ENCODE measurements around the gene OXCT1.
"Not testable (repeated sequence)": the region's sequence is repeated elsewhere in the genome, so short reads cannot be mapped to it uniquely, and the experiment has no call there.

Gene OXCT1

DNA sequence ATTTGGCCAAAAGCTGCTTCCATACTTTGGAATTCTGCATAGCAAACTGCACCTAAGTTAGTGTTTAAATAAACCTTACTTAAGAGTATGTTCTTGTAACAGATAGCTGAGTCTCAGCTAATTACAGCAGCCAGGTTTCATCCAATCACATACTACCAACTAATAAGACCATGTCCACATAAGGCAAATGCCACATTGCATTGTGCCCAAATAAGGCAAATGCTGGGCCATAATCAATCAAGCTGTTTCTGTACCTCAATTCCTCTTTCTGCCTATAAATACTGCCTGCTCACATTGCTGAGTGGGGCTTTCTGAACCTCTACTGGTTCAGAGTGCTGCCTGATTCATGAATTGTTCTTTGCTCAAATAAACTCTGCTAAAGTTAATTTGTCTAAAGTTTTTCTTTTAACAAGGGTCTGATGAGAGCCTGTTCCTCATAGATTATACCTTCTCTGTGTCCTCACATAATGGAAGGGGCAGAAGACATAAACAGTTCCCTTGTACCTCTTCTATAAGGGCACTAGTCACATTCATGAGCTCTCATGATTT is 4.4 kb upstream of the OXCT1 start:
- DNase-seq (ENCODE audit: low spot score), result no peak

DNA sequence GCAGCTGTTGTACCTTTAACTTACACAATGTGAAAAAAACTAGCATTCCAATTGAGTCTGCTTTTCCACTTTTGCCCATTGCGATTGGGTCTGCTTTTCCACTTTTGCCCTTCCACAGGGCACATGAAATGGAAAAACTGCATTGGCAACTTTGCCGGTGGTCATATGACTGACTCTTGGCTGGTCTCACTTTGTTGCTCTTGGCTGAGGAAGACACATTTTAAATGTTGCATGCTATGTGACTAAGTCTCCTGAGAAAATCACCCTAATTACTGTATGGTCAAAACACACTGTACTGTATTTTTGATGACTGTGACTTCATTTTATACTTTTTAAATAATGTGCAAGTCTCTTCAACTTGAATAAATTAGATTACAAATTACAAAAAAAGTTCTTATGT is 1.6 kb upstream of the OXCT1 start:
- peak; percentile 47 for DNase-seq (ENCODE audit: low spot score)

DNA sequence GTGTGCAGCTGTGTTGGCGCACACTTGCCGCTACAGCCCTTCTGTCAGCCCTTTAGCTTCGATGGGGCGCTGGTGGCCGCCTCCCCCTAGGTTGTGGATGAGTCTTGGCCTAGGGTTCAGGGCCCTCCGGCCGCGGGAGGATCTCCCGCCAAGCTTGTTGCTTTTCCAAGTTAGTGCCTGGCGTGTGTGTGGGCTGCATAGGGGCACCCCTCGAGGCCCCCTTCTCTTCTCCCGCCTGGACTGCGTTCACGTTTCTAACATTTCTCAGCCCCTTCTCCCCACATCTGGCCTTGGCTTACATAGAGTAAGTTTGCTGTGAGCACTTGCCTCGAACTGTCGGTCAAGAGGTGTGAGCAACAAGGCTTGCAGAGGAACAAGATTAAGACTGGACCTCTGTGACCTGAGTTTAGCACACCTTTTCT is 413 bp upstream of the OXCT1 start:
- DNase-seq (ENCODE audit: low spot score), result no peak

DNA sequence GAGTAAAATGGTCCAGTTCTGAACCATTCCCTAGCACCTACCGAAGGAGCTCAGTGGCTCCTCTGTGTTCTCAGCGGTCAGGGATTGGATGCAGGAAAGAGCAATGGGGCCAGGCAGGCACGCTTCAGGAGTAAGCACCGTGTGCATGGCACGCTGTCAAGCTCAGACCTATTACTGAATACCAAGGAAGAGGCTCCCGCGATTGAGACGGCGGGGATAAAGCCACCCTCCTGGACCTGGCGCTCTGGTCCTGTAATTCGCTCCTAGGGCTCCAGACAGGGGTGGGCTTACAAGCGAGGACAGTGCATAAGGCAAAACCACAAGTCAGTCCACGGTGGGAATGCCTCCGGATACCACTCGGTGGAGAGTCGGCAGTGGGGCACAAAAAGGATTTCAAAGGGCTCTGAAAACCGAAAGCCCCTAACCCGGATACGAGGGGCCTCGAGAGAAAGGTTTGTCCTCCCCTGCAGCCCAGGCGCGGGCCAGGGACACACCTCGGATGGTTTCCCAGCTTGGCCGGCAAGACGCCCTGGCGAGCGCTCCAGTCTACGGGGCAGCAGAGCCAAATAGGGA is 988 bp downstream of the OXCT1 start:
- DNase-seq (ENCODE audit: low spot score), result peak; percentile 63

DNA sequence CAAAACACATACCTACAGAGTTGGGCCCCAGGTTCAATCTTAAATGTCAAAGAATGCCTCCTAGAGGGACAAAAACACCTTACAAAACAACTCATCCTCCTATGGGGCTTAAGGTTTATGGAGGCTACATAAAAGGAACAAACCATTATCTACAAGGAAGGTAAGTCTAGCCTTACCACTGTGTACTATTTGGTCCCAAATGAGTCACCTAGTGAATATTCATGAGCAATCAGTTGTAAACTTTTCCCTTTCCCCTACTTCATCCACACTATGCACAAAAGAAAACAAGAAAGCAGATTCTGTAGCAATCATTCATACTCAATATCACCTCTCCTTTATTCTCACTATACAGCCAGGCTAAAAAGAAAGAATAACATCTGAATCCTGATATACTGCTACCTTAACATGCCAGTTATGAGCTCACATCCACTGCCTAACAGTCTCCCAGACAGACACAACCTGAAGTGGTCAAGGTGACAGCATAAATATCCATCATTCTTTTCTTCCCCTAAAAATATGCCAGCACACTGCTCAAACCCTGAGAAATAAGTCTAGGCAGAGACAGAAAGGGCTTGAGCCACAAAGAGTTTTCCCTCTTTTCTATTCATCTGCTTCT is 6.2 kb downstream of the OXCT1 start:
- DNase-seq (ENCODE audit: low spot score), result peak; percentile 30

DNA sequence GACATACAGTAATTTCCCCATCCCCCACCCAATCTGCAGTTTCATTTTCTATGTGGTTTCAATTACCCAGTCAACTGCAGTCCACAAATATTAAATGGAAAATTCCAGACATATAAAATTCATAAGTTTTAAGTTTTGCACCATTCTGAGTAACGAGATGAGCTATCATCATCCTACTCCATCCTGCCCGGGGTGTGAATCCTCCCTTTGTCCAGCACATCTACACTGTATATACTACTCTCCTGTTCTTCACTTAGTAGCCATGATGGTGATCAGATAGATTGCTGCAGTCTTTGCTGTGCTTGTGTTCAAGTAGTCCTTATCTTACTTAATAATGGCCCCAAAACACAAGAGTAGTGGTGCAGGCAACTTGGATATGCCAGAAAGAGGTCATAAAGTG is 11.3 kb downstream of the OXCT1 start:
- DNase-seq (ENCODE audit: low spot score), result no peak

DNA sequence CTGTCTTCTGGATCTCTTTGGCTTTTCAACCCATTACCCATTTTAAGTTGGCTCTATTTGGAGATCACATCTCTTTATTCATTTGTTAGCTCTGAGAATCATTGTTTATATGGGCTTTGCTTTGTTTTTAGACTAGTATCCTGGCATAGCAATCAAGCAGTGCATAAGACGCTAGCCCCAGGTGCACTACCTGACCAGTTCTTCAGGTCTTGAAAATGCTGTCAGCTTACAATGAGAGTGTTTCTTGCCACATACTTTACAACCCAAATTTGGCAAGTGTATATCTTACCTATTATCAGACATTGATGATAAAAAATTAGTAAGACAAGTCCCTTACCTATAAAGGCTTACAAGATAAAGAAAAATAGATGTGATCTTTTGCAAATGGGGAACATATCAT is 12.2 kb downstream of the OXCT1 start:
- DNase-seq (ENCODE audit: low spot score), result no peak

DNA sequence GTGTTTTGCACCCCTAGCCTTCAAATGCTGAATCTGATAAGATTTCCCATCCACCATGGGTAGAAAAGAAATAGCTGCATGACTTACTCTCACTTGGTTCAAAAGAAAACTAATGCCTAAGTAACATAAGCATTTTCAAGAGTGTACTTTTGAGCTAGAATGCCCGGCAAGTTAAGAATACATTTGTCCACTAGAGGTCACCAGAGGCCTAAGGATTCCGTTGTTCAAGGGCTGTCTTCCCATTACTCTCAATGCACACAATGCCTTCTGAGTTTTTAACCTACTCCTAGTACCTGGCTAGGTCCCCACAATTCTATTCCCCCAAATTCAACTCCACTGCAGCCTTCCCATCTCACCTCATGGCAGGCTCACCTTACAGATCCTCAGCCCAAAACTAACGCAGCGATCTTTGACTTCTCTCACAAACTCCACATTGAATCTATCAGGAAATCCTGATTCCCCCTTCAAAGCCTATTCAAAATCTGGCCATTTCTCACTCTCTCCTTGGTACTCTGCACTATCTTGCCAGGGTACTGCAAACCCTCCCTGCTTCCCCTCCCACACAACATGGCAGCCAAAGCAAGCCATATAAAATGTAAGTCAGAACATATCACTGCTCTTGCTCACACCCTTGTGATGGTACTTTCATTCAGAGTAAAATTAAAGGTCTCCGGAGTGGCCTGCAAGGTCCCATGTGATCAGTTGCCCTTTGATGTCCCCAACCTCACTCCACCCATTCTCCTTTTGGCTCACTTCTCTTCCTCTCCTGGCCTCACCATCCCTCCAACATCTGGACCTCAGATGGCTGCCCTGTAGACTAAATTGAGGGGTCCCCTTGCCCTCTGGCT is 13.4 kb downstream of the OXCT1 start:
- DNase-seq (ENCODE audit: low spot score), result peak; percentile 59

DNA sequence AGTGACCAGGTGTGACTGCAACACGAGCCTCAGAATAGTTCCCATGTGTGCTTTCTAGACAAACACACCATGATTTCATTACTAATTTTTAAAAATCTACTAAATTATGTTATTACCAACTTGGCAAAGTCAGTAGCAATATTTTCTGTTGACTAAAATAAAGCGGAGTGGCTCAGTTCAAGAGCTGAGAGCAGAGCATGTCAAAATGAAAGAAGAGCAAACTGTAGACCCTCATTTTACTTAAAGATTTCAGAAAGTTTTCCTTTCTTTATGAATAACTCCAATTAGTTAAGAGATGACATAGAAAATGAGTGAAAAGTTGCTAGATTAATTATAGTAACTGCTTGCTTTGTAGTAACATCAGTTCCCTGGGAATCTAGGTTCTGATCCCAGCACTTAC is 17.9 kb downstream of the OXCT1 start:
- no peak for DNase-seq (ENCODE audit: low spot score)

DNA sequence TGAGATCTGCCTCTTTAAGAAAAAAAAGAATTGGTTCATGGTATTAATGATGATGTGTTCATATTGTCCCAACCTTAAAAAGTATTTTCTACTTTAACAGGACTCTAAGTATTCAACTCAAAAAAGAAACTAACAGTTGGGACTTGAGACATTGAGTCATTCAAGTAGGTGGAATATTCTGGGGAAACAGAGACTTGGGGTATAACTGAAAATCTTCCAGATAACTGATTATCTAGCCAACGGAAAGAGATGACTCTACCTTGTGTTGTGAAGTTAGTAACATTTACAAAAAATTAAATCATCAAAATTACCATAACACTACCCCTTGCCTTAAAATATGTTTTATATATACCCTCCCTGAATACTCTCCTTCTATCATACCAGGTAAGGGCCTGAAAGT is 19.1 kb downstream of the OXCT1 start:
- no peak for DNase-seq (ENCODE audit: low spot score)

DNA sequence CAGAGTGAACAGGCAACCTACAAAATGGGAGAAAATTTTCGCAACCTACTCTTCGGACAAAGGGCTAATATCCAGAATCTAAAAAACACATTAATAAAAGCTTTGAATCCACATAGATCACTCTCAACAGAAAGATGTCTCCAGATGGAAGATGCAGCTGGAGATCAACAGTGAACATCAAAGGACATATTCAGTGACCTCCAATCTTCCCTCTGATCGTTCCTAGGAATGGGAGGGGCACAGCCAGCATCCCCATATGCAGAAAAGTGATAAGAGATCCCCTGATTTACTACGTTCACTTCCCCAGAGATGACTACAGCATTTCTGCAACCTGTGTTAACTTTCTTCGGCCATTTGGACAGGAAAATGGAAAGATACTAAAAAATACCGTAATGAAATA is 21.2 kb downstream of the OXCT1 start:
- DNase-seq (ENCODE audit: low spot score), result no peak

DNA sequence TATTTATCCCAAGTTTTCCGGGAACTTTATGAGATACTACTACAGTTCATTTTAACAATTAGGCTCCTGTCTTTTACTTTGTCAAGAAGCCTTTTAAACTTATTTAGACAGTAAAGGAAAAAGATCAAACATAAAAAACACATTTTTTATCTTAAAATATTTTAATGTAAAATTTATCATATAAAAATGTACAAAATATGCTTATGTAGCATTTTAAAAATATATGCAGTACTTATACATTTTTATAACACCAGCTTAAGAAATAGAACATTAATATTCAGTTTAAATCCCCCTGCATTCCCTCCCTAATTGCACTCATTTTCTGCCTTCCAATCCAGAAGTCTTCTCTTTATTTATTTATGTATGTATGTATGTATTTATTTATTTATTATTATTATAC is 24.5 kb downstream of the OXCT1 start:
- DNase-seq (ENCODE audit: low spot score), result not testable (repeated sequence)

DNA sequence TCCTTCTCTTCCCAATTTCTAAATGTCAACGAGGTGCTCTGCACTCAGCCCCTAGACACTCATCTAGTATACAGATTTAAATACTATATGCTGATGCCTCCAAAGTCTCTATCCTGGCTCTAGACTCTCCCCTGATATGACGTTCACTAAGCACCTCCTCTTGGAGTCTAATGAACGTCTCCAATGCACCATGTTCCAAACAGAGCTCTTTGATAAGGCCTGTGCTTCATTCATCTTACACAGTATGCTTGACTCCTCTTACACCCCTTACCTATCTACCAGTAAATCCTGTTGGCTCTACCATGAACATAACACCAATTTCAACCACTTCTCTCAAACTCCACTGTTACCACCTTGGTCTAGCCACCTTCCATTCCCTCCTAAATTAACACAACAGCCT is 25.7 kb downstream of the OXCT1 start:
- DNase-seq (ENCODE audit: low spot score), result no peak

DNA sequence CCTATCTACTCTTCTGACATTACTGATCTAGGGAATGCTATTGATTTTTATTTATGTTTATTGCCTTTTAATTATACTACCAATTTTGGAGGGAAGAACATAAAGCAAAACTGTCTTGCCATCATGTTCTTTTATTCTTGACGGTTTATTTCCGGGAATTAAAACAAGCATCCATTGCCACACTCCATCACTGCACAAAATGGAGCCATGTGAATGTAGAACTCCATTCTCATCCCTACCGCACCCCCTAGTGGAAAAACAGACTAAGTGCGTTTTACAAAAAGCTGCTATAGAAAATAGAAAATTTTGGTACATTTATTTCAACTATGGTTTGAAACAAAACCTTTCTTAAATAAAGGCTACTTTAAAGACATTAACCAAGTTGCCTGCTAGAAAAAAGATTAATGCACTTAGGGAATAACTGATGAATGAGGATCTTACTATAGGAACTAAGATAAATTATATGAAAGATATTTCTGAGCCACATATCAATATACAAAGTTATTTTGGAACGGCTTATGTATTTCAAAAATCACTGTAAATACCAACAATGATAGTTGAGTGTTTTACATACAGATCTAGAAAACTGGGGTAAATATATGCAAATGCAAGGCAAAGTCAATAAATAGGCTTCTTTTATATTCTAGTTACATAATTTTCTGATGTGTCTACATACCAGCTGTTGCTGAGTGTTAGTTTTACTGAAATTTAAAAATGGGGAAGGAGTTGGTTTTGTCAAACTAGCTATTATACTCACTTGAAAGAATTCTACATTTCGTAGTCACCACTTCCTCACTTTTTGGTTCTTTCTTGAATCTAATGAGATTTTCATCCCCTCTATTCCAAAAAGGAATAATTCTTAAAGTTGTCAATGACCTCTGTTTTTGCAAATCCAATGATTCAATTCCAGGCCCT is 26.5 kb downstream of the OXCT1 start:
- peak; percentile 68 for DNase-seq (ENCODE audit: low spot score)

DNA sequence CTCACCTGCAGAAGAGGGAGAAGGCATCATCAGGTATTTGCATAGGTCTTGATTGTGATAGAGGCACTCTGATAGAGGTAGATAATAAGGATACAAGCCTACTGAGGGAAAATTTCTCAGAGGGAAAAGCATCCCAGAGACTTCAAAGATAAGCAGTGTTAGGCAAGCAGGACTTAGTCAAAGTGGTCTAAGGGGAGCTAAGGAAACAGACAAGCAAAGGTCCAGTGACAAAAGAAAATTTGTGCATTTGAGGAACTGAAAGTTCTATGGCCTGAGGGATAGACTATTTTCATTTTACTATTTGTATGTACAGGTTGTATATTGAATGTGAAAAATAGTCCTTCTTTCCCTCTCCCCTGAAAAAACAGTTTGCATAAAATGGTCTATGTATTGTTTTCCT is 27.4 kb downstream of the OXCT1 start:
- no peak for DNase-seq (ENCODE audit: low spot score)

DNA sequence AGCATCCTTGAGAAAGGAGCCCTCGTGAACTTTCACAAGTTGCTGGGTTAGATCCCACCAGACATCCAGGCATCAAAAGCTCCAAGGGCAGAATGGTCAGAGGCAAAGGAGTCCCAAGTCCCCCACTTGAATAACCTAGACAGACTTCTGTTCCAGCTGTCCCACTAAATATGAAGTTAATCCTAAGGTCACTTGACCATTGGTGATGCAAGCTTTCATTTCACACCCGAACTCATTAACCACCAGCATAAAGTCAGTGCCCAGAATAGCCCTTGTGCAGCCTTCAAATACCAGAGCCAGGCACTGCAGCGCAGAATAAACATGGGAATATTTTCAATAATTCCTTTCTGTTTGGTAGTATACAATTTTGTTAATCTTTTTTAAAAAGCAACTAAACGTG is 28.9 kb downstream of the OXCT1 start:
- DNase-seq (ENCODE audit: low spot score), result peak; percentile 35

DNA sequence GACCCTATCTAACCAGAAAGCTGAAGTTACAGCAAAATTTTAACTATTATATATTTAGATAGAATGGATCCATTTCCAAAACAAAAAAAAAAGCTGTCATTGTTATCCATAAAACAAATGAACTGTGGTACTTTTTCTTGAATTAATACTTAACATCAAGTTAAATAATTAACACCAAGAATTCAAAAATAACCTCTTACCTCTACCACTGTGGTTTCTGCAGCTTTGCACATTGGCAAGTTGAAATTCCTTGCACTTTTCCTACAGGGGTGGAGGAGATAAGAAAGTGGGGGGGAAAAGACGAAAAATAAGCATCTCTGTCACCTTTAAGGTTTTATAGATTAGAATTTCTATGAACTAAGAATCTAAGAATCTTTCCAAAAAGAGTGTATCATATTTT is 30.0 kb downstream of the OXCT1 start:
- peak; percentile 49 for DNase-seq (ENCODE audit: low spot score)

DNA sequence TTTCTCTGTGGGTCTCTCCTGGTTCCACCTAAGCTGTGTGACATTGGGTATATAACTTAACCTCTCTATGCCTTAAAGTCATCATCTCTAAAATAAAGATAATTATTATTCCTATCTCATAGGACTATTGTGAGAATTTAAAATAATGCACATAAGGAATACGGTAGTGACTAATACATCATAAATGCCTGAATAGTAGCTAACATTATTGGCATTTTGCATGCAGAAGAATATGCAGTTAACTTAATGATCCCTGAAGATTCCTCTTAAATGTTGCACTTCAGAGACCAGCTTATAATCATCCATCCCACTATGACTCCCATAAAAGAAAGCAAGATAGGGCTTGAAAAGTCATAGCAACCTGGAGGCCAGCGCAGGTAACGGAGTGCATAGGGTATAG is 32.4 kb downstream of the OXCT1 start:
- DNase-seq (ENCODE audit: low spot score), result no peak

DNA sequence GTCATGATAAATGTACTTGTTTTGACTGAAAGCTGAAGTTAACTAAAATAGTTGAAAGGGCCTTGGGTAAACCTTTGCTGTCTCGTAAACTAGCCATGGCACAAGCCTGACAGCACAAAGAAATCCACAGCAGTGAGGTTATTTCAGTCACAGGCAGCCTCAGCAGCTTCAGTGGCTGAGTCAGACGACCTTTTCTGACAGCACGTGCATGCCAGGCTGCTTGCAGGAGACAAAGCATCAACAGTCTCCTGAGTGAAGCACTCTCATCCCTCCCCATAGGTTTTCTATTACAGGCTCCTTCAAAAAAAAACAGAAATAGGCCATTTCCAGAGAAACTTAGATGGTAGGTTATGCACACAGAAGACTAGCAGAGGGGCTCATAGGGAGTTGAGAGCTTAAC is 34.6 kb downstream of the OXCT1 start:
- DNase-seq (ENCODE audit: low spot score), result peak; percentile 76

DNA sequence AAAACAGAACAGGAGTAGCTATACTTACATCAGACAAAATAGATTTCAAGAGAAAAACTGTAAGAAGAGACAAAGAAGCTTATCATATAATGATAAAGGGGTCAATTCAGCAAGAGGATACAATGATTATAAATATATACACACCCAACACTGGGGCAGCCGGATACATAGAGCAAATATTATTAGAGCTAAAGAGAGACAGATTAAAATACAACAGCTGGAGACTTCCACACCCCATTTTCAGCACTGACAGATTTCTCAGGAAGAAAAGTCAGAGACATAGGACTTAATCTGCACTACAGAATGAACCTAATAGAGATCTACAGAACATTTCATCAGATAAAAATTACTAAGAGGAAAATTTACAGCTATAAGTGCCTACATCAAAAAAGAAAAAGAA is 35.7 kb downstream of the OXCT1 start:
- DNase-seq (ENCODE audit: low spot score), result no peak

DNA sequence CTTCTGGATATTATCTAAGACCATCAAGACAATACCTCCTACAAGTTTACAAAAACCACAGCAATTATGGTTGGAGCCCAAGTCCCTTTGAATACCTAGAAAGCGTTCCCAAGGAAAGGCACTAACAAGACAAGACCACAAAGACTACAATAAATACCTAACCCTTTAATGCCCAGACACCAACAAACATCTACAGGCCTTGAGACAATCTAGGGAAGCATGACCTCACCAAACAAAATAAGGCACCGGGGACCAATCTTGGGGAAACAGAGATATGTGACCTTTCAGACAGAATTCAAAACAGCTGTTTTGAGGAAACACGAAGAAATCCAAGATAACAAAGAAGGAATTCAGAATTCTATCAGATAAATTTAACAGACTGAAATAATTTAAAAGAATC is 37.8 kb downstream of the OXCT1 start:
- DNase-seq (ENCODE audit: low spot score), result no peak

DNA sequence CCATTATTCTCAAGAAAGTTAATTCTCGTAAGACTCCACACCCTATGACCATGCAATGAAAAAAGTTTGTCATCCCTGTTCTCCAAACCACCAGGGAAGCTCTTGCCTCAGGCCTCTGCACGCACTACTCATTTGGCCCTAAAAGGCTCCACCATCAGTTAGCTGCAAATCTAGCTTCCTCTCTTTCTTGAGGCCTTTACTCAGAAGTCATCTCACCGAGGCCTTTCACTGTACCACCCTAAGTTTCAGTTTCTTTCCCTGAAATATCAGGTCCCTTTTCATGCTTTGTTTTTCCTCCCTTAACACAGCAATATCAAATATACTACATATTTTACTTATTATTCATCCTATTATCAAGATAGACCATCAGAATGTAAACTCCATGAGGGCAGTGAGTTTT is 39.1 kb downstream of the OXCT1 start:
- no peak for DNase-seq (ENCODE audit: low spot score)
